ENCODE data around the gene TH. TPM values are rescaled to one million over a fixed set of nuclear protein-coding genes. Genes with fewer than 3 reads are reported as not detected.
"Not testable (repeated sequence)": the region's sequence is repeated elsewhere in the genome, so short reads cannot be mapped to it uniquely, and the experiment has no call there.

The TH gene
- total RNA-seq, 1 donor from 2014 or later = 0.30 TPM

- no peak for DNase-seq
Observed at GRCh38 chr11:2195756-2196088, 24.1 kb upstream of the TH start.

GRCh38 chr11:2194877-2195755 lies 23.5 kb upstream of the TH start:
- no peak for DNase-seq

- DNase-seq = not testable (repeated sequence)
Observed at GRCh38 chr11:2193888-2194595, 22.4 kb upstream of the TH start.

- DNase-seq = no peak
Observed at GRCh38 chr11:2193099-2193887, 21.7 kb upstream of the TH start.

GRCh38 chr11:2192435-2192834 lies 20.8 kb upstream of the TH start:
- DNase-seq = no peak

- DNase-seq = no peak
Observed at GRCh38 chr11:2191883-2192282, 20.3 kb upstream of the TH start.

GRCh38 chr11:2190657-2191471 lies 19.2 kb upstream of the TH start:
- no peak for DNase-seq

GRCh38 chr11:2189938-2190656 lies 18.5 kb upstream of the TH start:
- DNase-seq = no peak

- DNase-seq = no peak
Observed at GRCh38 chr11:2188745-2189144, 17.1 kb upstream of the TH start.

- DNase-seq = no peak
Observed at GRCh38 chr11:2187280-2187707, 15.7 kb upstream of the TH start.

GRCh38 chr11:2186669-2187279 lies 15.2 kb upstream of the TH start:
- no peak for DNase-seq

GRCh38 chr11:2185324-2186085 lies 13.9 kb upstream of the TH start:
- no peak for DNase-seq

- DNase-seq = no peak
Observed at GRCh38 chr11:2182692-2183474, 11.3 kb upstream of the TH start.

- DNase-seq = no peak
Observed at GRCh38 chr11:2182075-2182474, 10.5 kb upstream of the TH start.

GRCh38 chr11:2180789-2181370 lies 9.3 kb upstream of the TH start:
- no peak for DNase-seq

GRCh38 chr11:2180347-2180746 lies 8.7 kb upstream of the TH start:
- DNase-seq = no peak

GRCh38 chr11:2179516-2179915 lies 7.9 kb upstream of the TH start:
- no peak for DNase-seq

GRCh38 chr11:2178906-2179494 lies 7.4 kb upstream of the TH start:
- DNase-seq = no peak

Data from skin of body (tissue), 2 donors.